Measurements from ENCODE around the gene RNF223. TPM values are rescaled to one million over a fixed set of nuclear protein-coding genes. Genes with fewer than 3 reads are reported as not detected.

The RNF223 gene
- polyA plus RNA-seq, 2 of the 4 experiments (the other 2 are of a cell fraction): 0.08 TPM; not detected in 1

DNA sequence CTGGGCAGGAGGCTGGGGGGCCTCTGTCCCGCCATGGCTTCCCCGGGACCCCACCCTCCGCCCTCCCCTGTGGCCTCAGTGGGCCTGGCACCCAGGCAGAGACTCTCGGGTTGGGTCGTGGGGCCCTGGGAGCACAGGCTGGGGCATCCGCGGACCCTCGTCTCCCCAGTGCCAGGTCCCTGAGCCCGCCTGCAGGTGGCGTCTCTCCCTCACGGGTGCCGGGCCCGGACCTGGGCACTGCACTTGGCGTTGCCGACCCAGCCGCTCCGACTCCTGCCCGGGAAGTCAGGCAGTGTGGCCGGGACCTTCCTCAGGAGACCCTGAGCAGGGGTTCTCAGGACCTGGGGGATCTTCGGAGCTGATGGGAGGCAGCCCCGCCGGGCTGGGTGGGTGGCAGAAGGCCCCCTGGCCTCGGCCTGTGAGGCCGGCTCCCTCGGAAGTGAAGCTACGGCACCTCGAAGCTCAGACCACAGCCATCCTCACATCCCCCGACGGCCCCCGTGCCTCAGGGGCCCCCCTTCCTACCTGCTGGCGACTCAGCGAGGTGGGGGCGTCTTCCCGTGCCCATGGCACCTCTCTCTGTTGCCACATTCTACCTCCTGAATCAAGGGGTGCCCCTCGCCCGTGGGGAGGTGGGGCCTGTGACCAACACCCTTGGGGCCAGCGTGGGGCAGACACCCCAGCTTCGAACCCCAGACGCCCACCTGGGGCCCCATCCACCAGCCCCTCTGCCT lies 48.1 kb upstream of the RNF223 start (continued):
- TF ChIP-seq, protein P1, sequence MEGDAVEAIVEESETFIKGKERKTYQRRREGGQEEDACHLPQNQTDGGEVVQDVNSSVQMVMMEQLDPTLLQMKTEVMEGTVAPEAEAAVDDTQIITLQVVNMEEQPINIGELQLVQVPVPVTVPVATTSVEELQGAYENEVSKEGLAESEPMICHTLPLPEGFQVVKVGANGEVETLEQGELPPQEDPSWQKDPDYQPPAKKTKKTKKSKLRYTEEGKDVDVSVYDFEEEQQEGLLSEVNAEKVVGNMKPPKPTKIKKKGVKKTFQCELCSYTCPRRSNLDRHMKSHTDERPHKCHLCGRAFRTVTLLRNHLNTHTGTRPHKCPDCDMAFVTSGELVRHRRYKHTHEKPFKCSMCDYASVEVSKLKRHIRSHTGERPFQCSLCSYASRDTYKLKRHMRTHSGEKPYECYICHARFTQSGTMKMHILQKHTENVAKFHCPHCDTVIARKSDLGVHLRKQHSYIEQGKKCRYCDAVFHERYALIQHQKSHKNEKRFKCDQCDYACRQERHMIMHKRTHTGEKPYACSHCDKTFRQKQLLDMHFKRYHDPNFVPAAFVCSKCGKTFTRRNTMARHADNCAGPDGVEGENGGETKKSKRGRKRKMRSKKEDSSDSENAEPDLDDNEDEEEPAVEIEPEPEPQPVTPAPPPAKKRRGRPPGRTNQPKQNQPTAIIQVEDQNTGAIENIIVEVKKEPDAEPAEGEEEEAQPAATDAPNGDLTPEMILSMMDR (IDR thresholded peaks at IDR 0.05): peak; percentile 79
- TF ChIP-seq RNF2 (IDR thresholded peaks at IDR 0.05; ENCODE audit: borderline replicate concordance, low read depth) (no peak), MAFK (IDR thresholded peaks at IDR 0.05; ENCODE audit: partially characterized antibody) (no peak), RAD21 (conservative IDR thresholded peaks at IDR 0.05 in 1 of 2, IDR thresholded peaks at IDR 0.05 in 1 of 2) (peak; percentile 86 to 93)

- Histone ChIP-seq H3K9me3 (no peaks in the 10 kb centered on the region), H3K27ac (peak overlapping the region in 1 of 2 experiments; percentile 54; a peak in 1 of 6 replicates), H3K4me3 (no peak overlapping the region), H3K4me2 (peak overlapping the region; percentile 72), H3K4me1 (peaks cover 4% of the 10 kb centered on the region; the same call in 1 of the 3 replicates)
- TF ChIP-seq ZFP36 (IDR thresholded peaks at IDR 0.05; ENCODE audit: borderline replicate concordance, partially characterized antibody) (no peak), E2F6 (IDR thresholded peaks at IDR 0.05; ENCODE audit: borderline replicate concordance, low read depth) (no peak), TFCP2L1 (CRISPR knock-in tag; IDR thresholded peaks at IDR 0.05) (no peak), EHMT2 (IDR thresholded peaks at IDR 0.05; ENCODE audit: low read depth) (no peak), NPAS2 (CRISPR knock-in tag; IDR thresholded peaks at IDR 0.05; ENCODE audit: borderline replicate concordance) (no peak), RFX5 (IDR thresholded peaks at IDR 0.05) (no peak), RCOR1 (IDR thresholded peaks at IDR 0.05; ENCODE audit: low read depth, low read length) (no peak), JUNB (IDR thresholded peaks at IDR 0.05) (no peak), PHF8 (IDR thresholded peaks at IDR 0.05; ENCODE audit: borderline replicate concordance, low read depth) (no peak), CHD2 (IDR thresholded peaks at IDR 0.05; ENCODE audit: low read length, partially characterized antibody) (no peak), HDAC2 (IDR thresholded peaks at IDR 0.05) (no peak), SREBF2 (IDR thresholded peaks at IDR 0.05) (no peak), HES2 (IDR thresholded peaks at IDR 0.05) (no peak), ZNF302 (CRISPR knock-in tag; IDR thresholded peaks at IDR 0.05) (no peak), BHLHE40 (IDR thresholded peaks at IDR 0.05; ENCODE audit: low read depth, low read length) (no peak), HOXB5 (CRISPR knock-in tag; IDR thresholded peaks at IDR 0.05) (no peak), CHD4 (IDR thresholded peaks at IDR 0.05; ENCODE audit: borderline replicate concordance) (no peak), HEYL (CRISPR knock-in tag; IDR thresholded peaks at IDR 0.05) (no peak), MAZ (IDR thresholded peaks at IDR 0.05; ENCODE audit: borderline replicate concordance, low read depth, low read length) (no peak)
- ChIA-PET POLR2A (no interaction called here), CTCF (interaction anchor here (0.5 to 5.5 kb wide), 41 partner anchors 9 to 273 kb away, joined by 3 to 72 read pairs (median 7); partner anchors contain the start of genes B3GALT6 and SDF4)
- FAIRE-seq (no peak), ATAC-seq (peak; percentile 63), DNase-seq (ENCODE audit: low read depth in 1 of 2, low spot score in 1 of 2) (no peak)
- no CpG with 5 or more reads among the region's 15 CpGs for WGBS (ENCODE audit: missing lambda C conversion rate)
Measured at GRCh38 chr1:1121611-1122077, 47.5 kb upstream of the RNF223 start.
